ENCODE results near the gene TFEC. TPM values are rescaled to one million over a fixed set of nuclear protein-coding genes. Genes with fewer than 3 reads are reported as not detected.

The TFEC gene
- total RNA-seq, 1 experiment from 2014 or later, result not detected

DNA sequence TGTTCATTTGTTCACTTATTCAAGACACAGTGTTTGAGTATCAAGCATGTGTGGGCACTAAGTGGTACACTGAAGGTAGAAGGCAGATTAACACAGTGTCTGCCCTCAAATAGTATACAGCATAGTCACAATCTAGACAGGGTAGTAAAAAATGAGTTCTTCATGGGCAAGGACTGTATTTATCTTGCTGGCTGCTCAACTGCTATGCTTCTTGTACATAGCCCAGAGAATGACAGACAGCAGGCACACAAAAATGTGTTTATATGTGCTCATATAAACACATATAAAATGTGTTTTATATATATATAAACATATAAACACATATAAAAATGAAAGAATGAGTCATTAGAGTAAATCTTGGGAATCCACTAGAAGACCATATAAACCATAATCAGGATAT lies 43.1 kb downstream of the TFEC start:
- no peaks in the 10 kb centered on the region for H3K79me2 ChIP-seq (ENCODE audit: insufficient read depth, low read length)
- no peaks in the 10 kb centered on the region for H3K4me1 ChIP-seq (ENCODE audit: insufficient read depth, low read length)
- no peak for DNase-seq
- no peak overlapping the region for H3K4ac ChIP-seq (ENCODE audit: low read depth, low read length)
- no peak overlapping the region for H2BK20ac ChIP-seq (ENCODE audit: low read depth, low read length, poor library complexity, severe bottlenecking)
- H3K23me2 ChIP-seq (ENCODE audit: insufficient read length, low read depth, low read length, poor library complexity, severe bottlenecking), result no peaks in the 10 kb centered on the region
- H3K27me3 ChIP-seq (ENCODE audit: insufficient read depth, low read length), result no peaks in the 10 kb centered on the region
- Mint-ChIP-seq H3K36me3 (ENCODE audit: insufficient read depth in 1 of 3, low read depth in 3 of 3) (no peaks in the 10 kb centered on the region), H3K27ac (no peak overlapping the region), H3K4me3 (no peak overlapping the region), H3K27me3 (ENCODE audit: low read depth) (no peaks in the 10 kb centered on the region), H3K4me1 (no peaks in the 10 kb centered on the region), H3K9me3 (no peaks in the 10 kb centered on the region)
- no peak overlapping the region for H2BK12ac ChIP-seq (ENCODE audit: insufficient read length, low read depth, low read length)
- H2BK5ac ChIP-seq (ENCODE audit: insufficient read length, low read length), result no peak overlapping the region
- no peak overlapping the region for H4K5ac ChIP-seq (ENCODE audit: insufficient read length, low read depth, low read length)
- H4K91ac ChIP-seq (ENCODE audit: insufficient read length, low read depth, low read length), result no peak overlapping the region
- H3T11ph ChIP-seq (ENCODE audit: low read length), result no peak overlapping the region
- no peak overlapping the region for H3K9ac ChIP-seq (ENCODE audit: extremely low read depth, insufficient read length, low read length)
- TF ChIP-seq, protein P1, sequence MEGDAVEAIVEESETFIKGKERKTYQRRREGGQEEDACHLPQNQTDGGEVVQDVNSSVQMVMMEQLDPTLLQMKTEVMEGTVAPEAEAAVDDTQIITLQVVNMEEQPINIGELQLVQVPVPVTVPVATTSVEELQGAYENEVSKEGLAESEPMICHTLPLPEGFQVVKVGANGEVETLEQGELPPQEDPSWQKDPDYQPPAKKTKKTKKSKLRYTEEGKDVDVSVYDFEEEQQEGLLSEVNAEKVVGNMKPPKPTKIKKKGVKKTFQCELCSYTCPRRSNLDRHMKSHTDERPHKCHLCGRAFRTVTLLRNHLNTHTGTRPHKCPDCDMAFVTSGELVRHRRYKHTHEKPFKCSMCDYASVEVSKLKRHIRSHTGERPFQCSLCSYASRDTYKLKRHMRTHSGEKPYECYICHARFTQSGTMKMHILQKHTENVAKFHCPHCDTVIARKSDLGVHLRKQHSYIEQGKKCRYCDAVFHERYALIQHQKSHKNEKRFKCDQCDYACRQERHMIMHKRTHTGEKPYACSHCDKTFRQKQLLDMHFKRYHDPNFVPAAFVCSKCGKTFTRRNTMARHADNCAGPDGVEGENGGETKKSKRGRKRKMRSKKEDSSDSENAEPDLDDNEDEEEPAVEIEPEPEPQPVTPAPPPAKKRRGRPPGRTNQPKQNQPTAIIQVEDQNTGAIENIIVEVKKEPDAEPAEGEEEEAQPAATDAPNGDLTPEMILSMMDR (conservative IDR thresholded peaks at IDR 0.05), result no peak
- no peak overlapping the region for H2BK15ac ChIP-seq (ENCODE audit: low read depth, low read length)
- no peak overlapping the region for H2AK5ac ChIP-seq (ENCODE audit: insufficient read length, low read length)
- no peaks in the 10 kb centered on the region for H3K9me3 ChIP-seq (ENCODE audit: control insufficient read depth, low read depth, low read length)
- no peak overlapping the region for H3K56ac ChIP-seq (ENCODE audit: insufficient read length, low read depth, low read length)
- no peak overlapping the region for H3K18ac ChIP-seq (ENCODE audit: insufficient read length, low read depth, low read length)
- no peaks in the 10 kb centered on the region for H4K20me1 ChIP-seq (ENCODE audit: control insufficient read depth, insufficient read depth, insufficient read length)
- H2BK120ac ChIP-seq (ENCODE audit: low read depth, low read length, poor library complexity, severe bottlenecking), result no peak overlapping the region
- H4K8ac ChIP-seq (replicated peaks; ENCODE audit: insufficient read length, low read depth, low read length), result no peak overlapping the region
- no peak overlapping the region for H3K27ac ChIP-seq (ENCODE audit: insufficient read length, low read depth, low read length)
- no peak overlapping the region for H3K14ac ChIP-seq (ENCODE audit: insufficient read depth, low read length)
- no peak overlapping the region for H3K4me2 ChIP-seq (ENCODE audit: insufficient read depth, insufficient read length, low read length)
- H3K79me1 ChIP-seq (ENCODE audit: insufficient read depth, low read depth, low read length, poor library complexity, severe bottlenecking), result no peaks in the 10 kb centered on the region
- H3K23ac ChIP-seq (ENCODE audit: insufficient read length, low read depth, low read length), result no peak overlapping the region
- no peak overlapping the region for H2AFZ ChIP-seq (ENCODE audit: low read length)

Data from H9 (cell line).